ENCODE data around the gene ATXN7L1. TPM values are rescaled to one million over a fixed set of nuclear protein-coding genes. Genes with fewer than 3 reads are reported as not detected.

The ATXN7L1 gene
- total and polyA plus RNA-seq, 2 of the 8 experiments (the other 6 are each of a cell fraction or from before 2014, with no cell fraction given), result 14.3 to 34.0 TPM

DNA sequence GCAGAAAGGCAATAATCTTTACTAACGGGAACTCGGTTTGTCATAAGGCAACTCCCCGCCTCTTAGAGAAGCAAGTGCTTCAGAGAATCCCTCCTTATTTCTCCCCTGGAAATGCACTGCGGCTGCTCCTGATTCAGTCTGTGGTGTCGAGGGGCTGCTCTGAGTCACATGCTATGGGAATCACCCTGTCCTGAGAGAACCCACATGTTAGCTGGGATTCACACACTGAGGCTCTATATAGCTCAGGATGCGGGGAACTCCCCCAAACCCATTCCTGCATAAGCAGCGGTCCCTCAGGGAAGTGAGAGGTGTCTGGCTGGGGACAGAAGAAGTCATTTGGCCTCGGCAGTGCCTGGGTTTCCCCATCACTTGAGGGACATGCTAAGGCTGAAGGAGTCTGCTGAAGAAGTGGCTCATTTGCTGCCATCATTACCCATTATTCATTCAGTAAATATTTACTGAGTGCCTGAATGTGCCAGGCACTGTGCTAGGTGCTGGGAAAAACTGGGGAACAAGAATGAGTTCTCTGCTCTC is 87.5 kb downstream of the ATXN7L1 start:
- no peak overlapping the region for H2BK15ac ChIP-seq (ENCODE audit: low read length)
- DNase-seq (ENCODE audit: low read depth in 1 of 2, low spot score in 2 of 2), result no peak
- CTCF ChIA-PET (ENCODE audit: partially characterized antibody), result interaction anchor here (0.5 to 2.4 kb wide), 4 partner anchors 22 to 84 kb away, joined by 3 to 13 read pairs (median 4); no protein-coding TSS in a partner anchor
- no peak overlapping the region for H2BK20ac ChIP-seq (ENCODE audit: low read length)
- no peak overlapping the region for H3K56ac ChIP-seq (replicated peaks; ENCODE audit: insufficient read length, low read depth, low read length)
- H3K79me1 ChIP-seq (ENCODE audit: low read depth, low read length), result peaks cover 5% of the 10 kb centered on the region; the same call in 1 of the 2 replicates
- no peak for FAIRE-seq
- H3K4me1 ChIP-seq (replicated peaks in 1 of 4; ENCODE audit: control insufficient read depth in 3 of 4, insufficient read depth in 4 of 4, low read length in 3 of 4), result peaks cover 2 to 18% (median 6%) of the 10 kb centered on the region in 4 experiments
- 89% methylated on average over 8 of the region's 8 CpGs; no CpG with 5 or more reads in 1 of the 2 experiments for WGBS, 2 experiments (ENCODE audit: extremely low coverage in 1 of 2, insufficient coverage in 1 of 2, insufficient read length in 1 of 2, insufficient replicate concordance in 2 of 2, low coverage in 1 of 2, low lambda C conversion rate in 2 of 2, missing lambda C conversion rate in 1 of 2)
- H3K79me2 ChIP-seq (ENCODE audit: control insufficient read depth in 1 of 2, insufficient read depth in 2 of 2, low read length in 2 of 2), result no peaks in the 10 kb centered on the region
- H3K27me3 ChIP-seq (replicated peaks in 1 of 4; ENCODE audit: control insufficient read depth in 3 of 4, extremely low read depth in 1 of 4, insufficient read depth in 3 of 4, low read length in 3 of 4), result no peaks in the 10 kb centered on the region
- H4K5ac ChIP-seq (ENCODE audit: insufficient read length, low read depth, low read length), result no peak overlapping the region
- H4K20me1 ChIP-seq (replicated peaks in 1 of 2; ENCODE audit: control insufficient read depth in 1 of 2, insufficient read depth in 2 of 2, low read length in 2 of 2), result peaks cover 0 to 4% of the 10 kb centered on the region in 2 experiments
- no peak overlapping the region for H2AK5ac ChIP-seq (ENCODE audit: low read depth, low read length)
- H3K36me3 ChIP-seq (ENCODE audit: control insufficient read depth in 2 of 4, insufficient read depth in 4 of 4, low read length in 3 of 4), result no peaks in the 10 kb centered on the region
- H3K4me2 ChIP-seq (ENCODE audit: insufficient read depth in 1 of 2, low read depth in 2 of 2, low read length in 2 of 2), result no peak overlapping the region
- no peak overlapping the region for H3K9ac ChIP-seq (replicated peaks in 1 of 4; ENCODE audit: extremely low read depth in 1 of 4, low read depth in 3 of 4, low read length in 3 of 4)
- H3K18ac ChIP-seq (ENCODE audit: extremely low read depth, low read length), result no peak overlapping the region
- H2BK120ac ChIP-seq (replicated peaks; ENCODE audit: low read depth, low read length), result no peak overlapping the region
- TF ChIP-seq, protein P1, sequence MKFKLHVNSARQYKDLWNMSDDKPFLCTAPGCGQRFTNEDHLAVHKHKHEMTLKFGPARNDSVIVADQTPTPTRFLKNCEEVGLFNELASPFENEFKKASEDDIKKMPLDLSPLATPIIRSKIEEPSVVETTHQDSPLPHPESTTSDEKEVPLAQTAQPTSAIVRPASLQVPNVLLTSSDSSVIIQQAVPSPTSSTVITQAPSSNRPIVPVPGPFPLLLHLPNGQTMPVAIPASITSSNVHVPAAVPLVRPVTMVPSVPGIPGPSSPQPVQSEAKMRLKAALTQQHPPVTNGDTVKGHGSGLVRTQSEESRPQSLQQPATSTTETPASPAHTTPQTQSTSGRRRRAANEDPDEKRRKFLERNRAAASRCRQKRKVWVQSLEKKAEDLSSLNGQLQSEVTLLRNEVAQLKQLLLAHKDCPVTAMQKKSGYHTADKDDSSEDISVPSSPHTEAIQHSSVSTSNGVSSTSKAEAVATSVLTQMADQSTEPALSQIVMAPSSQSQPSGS (IDR thresholded peaks at IDR 0.05; ENCODE audit: low read length), result no peak
- no peak for TF ChIP-seq SP2 (IDR thresholded peaks at IDR 0.05; ENCODE audit: low read length)
- TF ChIP-seq GTF2F1 (IDR thresholded peaks at IDR 0.05; ENCODE audit: borderline replicate concordance, low read depth, low read length), result no peak
- TF ChIP-seq RBBP5 (IDR thresholded peaks at IDR 0.05; ENCODE audit: borderline replicate concordance, low read depth, low read length), result no peak
- no peak for TF ChIP-seq EP300 (IDR thresholded peaks at IDR 0.05; ENCODE audit: borderline replicate concordance in 1 of 2, low read depth in 2 of 2, low read length in 2 of 2)
- TF ChIP-seq SP1 (IDR thresholded peaks at IDR 0.05; ENCODE audit: low read depth, low read length), result no peak
- no peak for TF ChIP-seq TEAD4 (IDR thresholded peaks at IDR 0.05; ENCODE audit: low read depth, low read length)
- TF ChIP-seq EZH2 (IDR thresholded peaks at IDR 0.05; ENCODE audit: low read depth, low read length, severe bottlenecking), result no peak
- no peak for TF ChIP-seq RNF2 (IDR thresholded peaks at IDR 0.05; ENCODE audit: borderline replicate concordance, low read depth, low read length, missing control alignments, poor library complexity, severe bottlenecking)
- no peak overlapping the region for H2AFZ ChIP-seq (ENCODE audit: low read length)
- POLR2A ChIA-PET (ENCODE audit: partially characterized antibody), result interaction anchor here (1.0 to 1.2 kb wide), 2 partner anchors 11 to 75 kb away, joined by 3 read pairs; no protein-coding TSS in a partner anchor
- no peak overlapping the region for H3K4me3 ChIP-seq (ENCODE audit: extremely low read depth in 1 of 4, insufficient read depth in 2 of 4, low read depth in 3 of 4, low read length in 4 of 4)
- no peak overlapping the region for H3K23ac ChIP-seq (ENCODE audit: insufficient read length)
- H3K23me2 ChIP-seq (ENCODE audit: low read depth, low read length), result no peaks in the 10 kb centered on the region
- H3K27ac ChIP-seq (ENCODE audit: low read depth, low read length), result no peak overlapping the region
- H4K8ac ChIP-seq (ENCODE audit: extremely low read depth, insufficient read depth, low read length), result no peak overlapping the region
- H3K14ac ChIP-seq (ENCODE audit: insufficient read length), result no peak overlapping the region
- H2BK12ac ChIP-seq (ENCODE audit: low read depth, low read length), result no peak overlapping the region
- no peaks in the 10 kb centered on the region for H3K9me3 ChIP-seq (ENCODE audit: insufficient read depth in 2 of 2, low read depth in 1 of 2, low read length in 1 of 2)
- H4K91ac ChIP-seq (replicated peaks; ENCODE audit: insufficient read length, low read length), result no peak overlapping the region
- H3K4ac ChIP-seq (replicated peaks; ENCODE audit: insufficient read length, low read depth, low read length), result no peak overlapping the region
- no peak overlapping the region for H2BK5ac ChIP-seq (ENCODE audit: low read depth, low read length)

All from H1 (cell line).